Endodermal cell (in vitro differentiated cells): ENCODE data around the gene PRRX1. TPM values are rescaled to one million over a fixed set of nuclear protein-coding genes. Genes with fewer than 3 reads are reported as not detected.

Source experiments
- DNase-seq: peaks from one replicate; pipeline ENCODE4 v3.0.0-alpha.2; 2017
- H3K27ac ChIP-seq: 2 replicates; pipeline ENCODE4 v1.5.1; 2013; ENCODE audit warnings: mild to moderate bottlenecking, low read depth, low read length, moderate library complexity
- H3K27me3 ChIP-seq: 2 replicates; pipeline ENCODE4 v1.6.1; 2013; ENCODE audit warnings: mild to moderate bottlenecking, low read length, moderate library complexity; ENCODE audit not compliant: insufficient read depth, control insufficient read depth, poor library complexity, severe bottlenecking
- H3K36me3 ChIP-seq: 2 replicates; pipeline ENCODE4 v1.7.0; 2013; ENCODE audit warnings: mild to moderate bottlenecking, low read length, moderate library complexity; ENCODE audit not compliant: control insufficient read depth, insufficient read depth
- H3K4me1 ChIP-seq: one replicate; pipeline ENCODE4 v1.7.0; 2013; ENCODE audit warnings: low read length; ENCODE audit not compliant: control insufficient read depth, insufficient read depth
- H3K4me3 ChIP-seq: 2 replicates; pipeline ENCODE4 v1.5.1; 2013; ENCODE audit warnings: mild to moderate bottlenecking, low read length, moderate library complexity
- H3K9ac ChIP-seq: 2 replicates; pipeline ENCODE4 v1.6.1; 2013; ENCODE audit warnings: mild to moderate bottlenecking, low read length, moderate library complexity; ENCODE audit not compliant: poor library complexity, severe bottlenecking; ENCODE audit errors: extremely low read depth
- H3K9me3 ChIP-seq: 2 replicates; pipeline ENCODE4 v1.6.1; 2013; ENCODE audit warnings: mild to moderate bottlenecking, low read length, moderate library complexity; ENCODE audit not compliant: control insufficient read depth
- H3K27ac Mint-ChIP-seq: 2 replicates; pipeline ENCODE4 v1.8.0; 2020; ENCODE audit warnings: mixed read lengths
- H3K27me3 Mint-ChIP-seq: 2 replicates; pipeline ENCODE4 v1.8.0; 2021; ENCODE audit warnings: mild to moderate bottlenecking, mixed read lengths; ENCODE audit not compliant: insufficient read depth
- H3K36me3 Mint-ChIP-seq: 2 replicates; pipeline ENCODE4 v1.8.0; 2020; ENCODE audit warnings: low read depth, mixed read lengths
- H3K4me1 Mint-ChIP-seq: 2 replicates; pipeline ENCODE4 v1.8.0; 2020; ENCODE audit warnings: mixed read lengths
- H3K4me3 Mint-ChIP-seq: 2 replicates; pipeline ENCODE4 v1.8.0; 2020; ENCODE audit warnings: mild to moderate bottlenecking, moderate library complexity, mixed read lengths
- H3K9me3 Mint-ChIP-seq: 2 replicates; pipeline ENCODE4 v1.8.0; 2020; ENCODE audit warnings: mild to moderate bottlenecking, mixed read lengths
- WGBS, 2 experiments: methylation state at CpG; one replicate each; pipeline versions ENCODE4 v1.1.5 to v1.1.7; 2013; ENCODE audit warnings: missing lambda C conversion rate in 2 of 2, mixed read lengths in 1 of 2; ENCODE audit not compliant: insufficient coverage in 1 of 2, insufficient read length in 1 of 2; 5-methylcytosine and 5-hydroxymethylcytosine counted together
- total RNA-seq, 2 donors: library from RNA; stranded (reverse); fragmentation: NEBNext Ultra II Directional in 1 of 2; extraction: Animal tissue kit (Norgen Biotek cat#: 25700) in 1 of 2; gene quantifications; 2 replicates in 1 of 2; 3 replicates in 1 of 2; pipeline ENCODE4 v1.2.1, GENCODE V29; 2021
- TF ChIP-seq, protein P1 (sequence below): fragments of 200-600 bp; sonication (generic); conservative IDR thresholded peaks from 2 replicates; pipeline ENCODE4 v1.5.0; 2021; ENCODE audit warnings: antibody characterized with exemption, mild to moderate bottlenecking

The PRRX1 gene
- total RNA-seq, 2 donors from 2014 or later = not detected

DNA sequence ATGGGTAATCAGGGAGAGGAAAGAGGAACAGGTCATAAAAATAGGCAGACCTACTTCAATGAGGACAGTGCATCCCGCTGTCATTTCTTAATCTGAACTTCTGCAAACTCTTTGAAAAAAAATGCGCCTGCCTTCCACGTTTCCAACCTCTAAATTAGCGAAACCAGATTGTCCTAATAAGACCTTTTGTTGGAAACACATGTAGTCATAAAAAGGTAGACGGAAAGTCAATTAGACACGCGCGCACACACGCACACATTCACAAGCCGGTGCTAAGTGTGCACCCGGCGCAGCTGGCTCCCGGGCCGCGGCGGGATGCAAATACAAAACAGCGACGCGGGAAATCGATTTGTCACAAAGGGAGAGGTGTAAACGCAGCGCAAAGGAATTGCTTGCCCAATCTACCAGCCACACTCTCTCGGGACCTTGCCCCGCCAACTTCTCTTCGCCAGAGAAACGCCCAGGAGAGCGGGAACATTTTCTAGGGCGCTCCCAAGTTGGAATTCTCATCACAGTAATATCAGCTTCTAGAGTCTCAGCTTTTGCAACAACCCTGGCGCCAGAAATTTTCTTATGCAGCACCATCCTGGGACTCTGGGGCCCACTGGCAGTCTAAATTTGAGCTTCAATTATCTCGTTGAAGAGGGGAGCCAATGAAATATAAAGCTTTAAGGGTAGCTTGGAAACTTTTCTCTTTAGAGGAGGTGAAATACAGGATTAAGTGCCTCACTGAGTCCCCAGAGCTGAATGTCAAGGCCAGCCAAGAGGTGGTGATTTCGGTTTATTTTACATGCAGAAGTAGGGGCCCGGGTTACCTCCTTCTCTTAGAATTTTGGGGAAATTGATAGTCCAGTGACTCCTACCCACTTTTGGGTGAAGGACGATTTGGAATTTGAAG lies 4.5 kb downstream of the PRRX1 start:
- H3K27me3 ChIP-seq = peaks cover 97% of the 10 kb centered on the region
- H3K9ac ChIP-seq = no peak overlapping the region
- 27 to 43% methylated on average over 12 to 33 of the region's 33 CpGs for WGBS, 2 experiments
- peak overlapping the region; percentile 20 for H3K4me3 Mint-ChIP-seq
- H3K4me1 ChIP-seq = no peaks in the 10 kb centered on the region
- H3K9me3 ChIP-seq = no peaks in the 10 kb centered on the region
- peaks cover 96% of the 10 kb centered on the region for H3K27me3 Mint-ChIP-seq
- H3K4me3 ChIP-seq = no peak overlapping the region
- H3K27ac Mint-ChIP-seq = no peak overlapping the region
- peaks cover 15% of the 10 kb centered on the region for H3K4me1 Mint-ChIP-seq
- peaks cover 4% of the 10 kb centered on the region for H3K9me3 Mint-ChIP-seq
- TF ChIP-seq, protein P1, sequence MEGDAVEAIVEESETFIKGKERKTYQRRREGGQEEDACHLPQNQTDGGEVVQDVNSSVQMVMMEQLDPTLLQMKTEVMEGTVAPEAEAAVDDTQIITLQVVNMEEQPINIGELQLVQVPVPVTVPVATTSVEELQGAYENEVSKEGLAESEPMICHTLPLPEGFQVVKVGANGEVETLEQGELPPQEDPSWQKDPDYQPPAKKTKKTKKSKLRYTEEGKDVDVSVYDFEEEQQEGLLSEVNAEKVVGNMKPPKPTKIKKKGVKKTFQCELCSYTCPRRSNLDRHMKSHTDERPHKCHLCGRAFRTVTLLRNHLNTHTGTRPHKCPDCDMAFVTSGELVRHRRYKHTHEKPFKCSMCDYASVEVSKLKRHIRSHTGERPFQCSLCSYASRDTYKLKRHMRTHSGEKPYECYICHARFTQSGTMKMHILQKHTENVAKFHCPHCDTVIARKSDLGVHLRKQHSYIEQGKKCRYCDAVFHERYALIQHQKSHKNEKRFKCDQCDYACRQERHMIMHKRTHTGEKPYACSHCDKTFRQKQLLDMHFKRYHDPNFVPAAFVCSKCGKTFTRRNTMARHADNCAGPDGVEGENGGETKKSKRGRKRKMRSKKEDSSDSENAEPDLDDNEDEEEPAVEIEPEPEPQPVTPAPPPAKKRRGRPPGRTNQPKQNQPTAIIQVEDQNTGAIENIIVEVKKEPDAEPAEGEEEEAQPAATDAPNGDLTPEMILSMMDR = no peak
- peak; percentile 74 for DNase-seq
- no peaks in the 10 kb centered on the region for H3K36me3 Mint-ChIP-seq
- H3K27ac ChIP-seq = no peak overlapping the region
- H3K36me3 ChIP-seq = no peaks in the 10 kb centered on the region

DNA sequence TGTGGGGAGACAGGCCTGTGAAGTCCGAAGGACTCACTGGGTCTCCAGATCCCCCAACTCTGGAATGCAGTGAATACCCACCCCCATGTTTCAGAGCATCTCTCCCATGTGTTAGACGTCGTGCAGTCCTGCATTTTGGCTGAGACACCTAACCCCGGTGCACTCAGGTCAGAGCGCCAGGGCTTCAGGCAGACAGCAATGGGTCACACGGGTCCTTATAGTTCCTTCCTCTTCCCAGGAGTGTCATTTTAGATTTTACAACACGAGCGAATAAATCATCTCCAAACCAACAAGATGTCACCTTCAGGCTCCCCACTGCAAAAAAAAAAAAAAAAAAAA lies 5.1 kb downstream of the PRRX1 start:
- no peak overlapping the region for H3K4me3 Mint-ChIP-seq
- no peaks in the 10 kb centered on the region for H3K36me3 Mint-ChIP-seq
- H3K4me1 Mint-ChIP-seq = peaks cover 12% of the 10 kb centered on the region
- TF ChIP-seq, protein P1 = no peak
- H3K9me3 ChIP-seq = no peaks in the 10 kb centered on the region
- peaks cover 94% of the 10 kb centered on the region for H3K27me3 Mint-ChIP-seq
- no peak overlapping the region for H3K4me3 ChIP-seq
- H3K27ac Mint-ChIP-seq = no peak overlapping the region
- no peak overlapping the region for H3K9ac ChIP-seq
- peaks cover 4% of the 10 kb centered on the region for H3K9me3 Mint-ChIP-seq
- peaks cover 93% of the 10 kb centered on the region for H3K27me3 ChIP-seq
- 47% methylated on average over 8 of the region's 8 CpGs; no CpG with 5 or more reads in 1 of the 2 experiments for WGBS, 2 experiments
- no peak overlapping the region for H3K27ac ChIP-seq
- DNase-seq = no peak
- no peaks in the 10 kb centered on the region for H3K4me1 ChIP-seq
- H3K36me3 ChIP-seq = no peaks in the 10 kb centered on the region

DNA sequence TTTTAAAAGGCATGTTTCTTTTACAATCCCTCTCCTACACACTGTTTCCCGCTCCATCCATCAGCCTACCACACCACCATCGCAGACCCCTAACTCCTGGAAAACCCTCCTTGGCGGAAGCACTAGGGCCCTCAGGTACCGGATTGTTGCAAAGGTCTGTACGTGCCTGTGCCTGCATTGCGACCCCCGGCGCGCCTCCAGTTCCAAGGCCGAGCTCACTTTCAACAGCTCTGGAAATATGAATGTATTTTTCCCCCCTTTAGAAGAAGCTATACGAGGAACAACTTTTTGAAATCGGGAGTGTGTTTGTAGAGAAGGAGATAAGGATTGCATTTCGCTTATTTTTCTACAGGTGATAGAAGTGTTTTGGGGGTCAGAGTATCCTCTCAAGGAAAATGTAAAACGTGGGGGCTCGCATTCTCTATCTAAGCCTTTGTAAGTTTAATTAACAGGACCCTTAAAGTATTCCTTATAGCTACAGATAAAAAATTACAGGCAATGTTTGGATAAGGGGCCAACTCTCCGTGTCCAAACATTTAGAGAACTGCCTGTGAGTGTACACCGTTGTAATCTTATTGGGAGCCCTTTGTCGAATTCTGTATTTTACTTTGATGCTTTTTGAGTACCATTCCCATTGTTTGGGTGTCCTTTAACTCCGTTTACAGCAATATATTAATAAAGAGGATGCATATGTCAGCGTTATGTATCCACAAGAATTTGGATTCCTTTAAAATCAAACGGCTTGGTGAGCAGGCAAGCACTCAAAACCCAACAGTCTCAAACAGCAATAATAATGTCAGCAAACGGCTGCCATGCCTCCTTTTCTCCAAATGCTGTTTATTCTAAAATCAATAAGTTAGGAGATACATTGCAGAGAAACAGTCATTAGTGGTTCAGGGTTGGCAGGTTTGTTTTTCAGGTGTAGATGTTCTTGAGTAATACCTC lies 5.9 kb downstream of the PRRX1 start:
- Mint-ChIP-seq H3K4me3 (no peak overlapping the region), H3K27me3 (peaks cover 87% of the 10 kb centered on the region), H3K36me3 (no peaks in the 10 kb centered on the region), H3K4me1 (peaks cover 12% of the 10 kb centered on the region), H3K27ac (no peak overlapping the region), H3K9me3 (peaks cover 4% of the 10 kb centered on the region)
- H3K36me3 ChIP-seq = no peaks in the 10 kb centered on the region
- H3K9me3 ChIP-seq = no peaks in the 10 kb centered on the region
- no peak overlapping the region for H3K27ac ChIP-seq
- H3K9ac ChIP-seq = no peak overlapping the region
- no peak for DNase-seq
- H3K4me3 ChIP-seq = no peak overlapping the region
- no peaks in the 10 kb centered on the region for H3K4me1 ChIP-seq
- TF ChIP-seq, protein P1 = no peak
- 30 to 55% methylated on average over 12 to 22 of the region's 22 CpGs for WGBS, 2 experiments
- H3K27me3 ChIP-seq = peaks cover 89% of the 10 kb centered on the region
